Endodermal cell (in vitro differentiated cells): ENCODE measurements around the gene B4GALT5. TPM values are rescaled to one million over a fixed set of nuclear protein-coding genes. Genes with fewer than 3 reads are reported as not detected.
"Not testable (repeated sequence)": the region's sequence is repeated elsewhere in the genome, so short reads cannot be mapped to it uniquely, and the experiment has no call there.

ENCODE experiments used
- DNase-seq: peaks from one replicate; pipeline ENCODE4 v3.0.0-alpha.2; 2017
- H3K27ac ChIP-seq: 2 replicates; pipeline ENCODE4 v1.5.1; 2013; ENCODE audit warnings: mild to moderate bottlenecking, low read depth, low read length, moderate library complexity
- H3K27me3 ChIP-seq: 2 replicates; pipeline ENCODE4 v1.6.1; 2013; ENCODE audit warnings: mild to moderate bottlenecking, low read length, moderate library complexity; ENCODE audit not compliant: insufficient read depth, control insufficient read depth, poor library complexity, severe bottlenecking
- H3K36me3 ChIP-seq: 2 replicates; pipeline ENCODE4 v1.7.0; 2013; ENCODE audit warnings: mild to moderate bottlenecking, low read length, moderate library complexity; ENCODE audit not compliant: control insufficient read depth, insufficient read depth
- H3K4me1 ChIP-seq: one replicate; pipeline ENCODE4 v1.7.0; 2013; ENCODE audit warnings: low read length; ENCODE audit not compliant: control insufficient read depth, insufficient read depth
- H3K4me3 ChIP-seq: 2 replicates; pipeline ENCODE4 v1.5.1; 2013; ENCODE audit warnings: mild to moderate bottlenecking, low read length, moderate library complexity
- H3K9ac ChIP-seq: 2 replicates; pipeline ENCODE4 v1.6.1; 2013; ENCODE audit warnings: mild to moderate bottlenecking, low read length, moderate library complexity; ENCODE audit not compliant: poor library complexity, severe bottlenecking; ENCODE audit errors: extremely low read depth
- H3K9me3 ChIP-seq: 2 replicates; pipeline ENCODE4 v1.6.1; 2013; ENCODE audit warnings: mild to moderate bottlenecking, low read length, moderate library complexity; ENCODE audit not compliant: control insufficient read depth
- H3K27ac Mint-ChIP-seq: 2 replicates; pipeline ENCODE4 v1.8.0; 2020; ENCODE audit warnings: mixed read lengths
- H3K27me3 Mint-ChIP-seq: 2 replicates; pipeline ENCODE4 v1.8.0; 2021; ENCODE audit warnings: mild to moderate bottlenecking, mixed read lengths; ENCODE audit not compliant: insufficient read depth
- H3K36me3 Mint-ChIP-seq: 2 replicates; pipeline ENCODE4 v1.8.0; 2020; ENCODE audit warnings: low read depth, mixed read lengths
- H3K4me1 Mint-ChIP-seq: 2 replicates; pipeline ENCODE4 v1.8.0; 2020; ENCODE audit warnings: mixed read lengths
- H3K4me3 Mint-ChIP-seq: 2 replicates; pipeline ENCODE4 v1.8.0; 2020; ENCODE audit warnings: mild to moderate bottlenecking, moderate library complexity, mixed read lengths
- H3K9me3 Mint-ChIP-seq: 2 replicates; pipeline ENCODE4 v1.8.0; 2020; ENCODE audit warnings: mild to moderate bottlenecking, mixed read lengths
- WGBS, 2 experiments: methylation state at CpG; one replicate each; pipeline versions ENCODE4 v1.1.5 to v1.1.7; 2013; ENCODE audit warnings: missing lambda C conversion rate in 2 of 2, mixed read lengths in 1 of 2; ENCODE audit not compliant: insufficient coverage in 1 of 2, insufficient read length in 1 of 2; 5-methylcytosine and 5-hydroxymethylcytosine counted together
- total RNA-seq, 2 donors: library from RNA; stranded (reverse); fragmentation: NEBNext Ultra II Directional in 1 of 2; extraction: Animal tissue kit (Norgen Biotek cat#: 25700) in 1 of 2; gene quantifications; 2 replicates in 1 of 2; 3 replicates in 1 of 2; pipeline ENCODE4 v1.2.1, GENCODE V29; 2021
- TF ChIP-seq, protein P1 (sequence below): fragments of 200-600 bp; sonication (generic); conservative IDR thresholded peaks from 2 replicates; pipeline ENCODE4 v1.5.0; 2021; ENCODE audit warnings: antibody characterized with exemption, mild to moderate bottlenecking

B4GALT5 gene
- total RNA-seq, 2 donors from 2014 or later = 57.0 to 58.8 TPM

DNA sequence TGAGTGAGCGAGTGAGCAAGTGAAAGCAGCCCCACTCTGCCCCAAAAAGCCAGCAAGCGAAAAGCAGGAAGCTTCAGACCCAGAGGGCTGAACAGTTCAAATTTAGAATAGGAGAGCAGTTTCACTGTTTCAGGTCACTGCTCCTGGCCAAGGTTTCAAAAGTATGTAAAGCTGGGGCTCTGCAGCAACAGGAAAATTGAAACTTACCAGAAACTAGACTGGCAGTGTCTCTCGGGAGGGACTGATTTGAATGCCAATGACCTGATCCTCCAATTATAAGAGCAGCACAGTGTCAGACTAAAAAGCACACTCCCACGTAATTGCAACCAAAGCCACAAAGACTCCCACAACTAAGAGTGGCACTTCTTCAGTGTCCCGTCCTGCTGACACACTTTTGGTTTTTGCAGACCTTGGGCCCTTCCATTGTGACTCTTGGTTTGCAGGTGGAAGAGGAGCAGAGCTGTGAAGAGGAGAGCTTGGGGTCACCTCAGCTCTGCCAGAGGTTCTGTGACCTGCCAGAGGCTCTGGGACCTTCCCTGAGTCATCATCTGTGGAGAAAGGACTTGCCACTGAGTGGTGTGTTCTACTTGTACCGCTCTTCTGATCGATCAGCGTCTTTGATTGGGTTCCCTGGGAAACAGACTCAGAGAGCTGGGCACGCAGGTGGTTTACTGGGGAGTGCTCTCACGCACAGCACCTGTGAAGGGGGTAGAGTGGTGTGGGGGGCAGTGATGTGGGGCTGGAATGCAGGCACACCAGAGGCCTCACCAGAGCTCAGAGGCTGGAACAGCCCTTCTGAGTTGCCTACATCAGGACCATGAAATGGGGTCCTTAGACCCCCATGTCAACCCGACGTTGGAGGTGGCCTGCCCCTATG, 93.1 kb downstream of the B4GALT5 start:
- Histone ChIP-seq H3K4me3 (no peak overlapping the region), H3K4me1 (no peaks in the 10 kb centered on the region), H3K9me3 (no peaks in the 10 kb centered on the region), H3K27me3 (peaks cover 9% of the 10 kb centered on the region), H3K27ac (no peak overlapping the region), H3K9ac (no peak overlapping the region), H3K36me3 (no peaks in the 10 kb centered on the region)
- H3K27me3 Mint-ChIP-seq = peaks cover 7% of the 10 kb centered on the region
- no peak overlapping the region for H3K27ac Mint-ChIP-seq
- TF ChIP-seq, protein P1, sequence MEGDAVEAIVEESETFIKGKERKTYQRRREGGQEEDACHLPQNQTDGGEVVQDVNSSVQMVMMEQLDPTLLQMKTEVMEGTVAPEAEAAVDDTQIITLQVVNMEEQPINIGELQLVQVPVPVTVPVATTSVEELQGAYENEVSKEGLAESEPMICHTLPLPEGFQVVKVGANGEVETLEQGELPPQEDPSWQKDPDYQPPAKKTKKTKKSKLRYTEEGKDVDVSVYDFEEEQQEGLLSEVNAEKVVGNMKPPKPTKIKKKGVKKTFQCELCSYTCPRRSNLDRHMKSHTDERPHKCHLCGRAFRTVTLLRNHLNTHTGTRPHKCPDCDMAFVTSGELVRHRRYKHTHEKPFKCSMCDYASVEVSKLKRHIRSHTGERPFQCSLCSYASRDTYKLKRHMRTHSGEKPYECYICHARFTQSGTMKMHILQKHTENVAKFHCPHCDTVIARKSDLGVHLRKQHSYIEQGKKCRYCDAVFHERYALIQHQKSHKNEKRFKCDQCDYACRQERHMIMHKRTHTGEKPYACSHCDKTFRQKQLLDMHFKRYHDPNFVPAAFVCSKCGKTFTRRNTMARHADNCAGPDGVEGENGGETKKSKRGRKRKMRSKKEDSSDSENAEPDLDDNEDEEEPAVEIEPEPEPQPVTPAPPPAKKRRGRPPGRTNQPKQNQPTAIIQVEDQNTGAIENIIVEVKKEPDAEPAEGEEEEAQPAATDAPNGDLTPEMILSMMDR = no peak
- no peak for DNase-seq
- H3K4me3 Mint-ChIP-seq = no peak overlapping the region
- H3K36me3 Mint-ChIP-seq = no peaks in the 10 kb centered on the region
- H3K4me1 Mint-ChIP-seq = peaks cover 2% of the 10 kb centered on the region
- peaks cover 3% of the 10 kb centered on the region for H3K9me3 Mint-ChIP-seq
- WGBS, 2 experiments = 87 to 92% methylated on average over 10 to 12 of the region's 12 CpGs

DNA sequence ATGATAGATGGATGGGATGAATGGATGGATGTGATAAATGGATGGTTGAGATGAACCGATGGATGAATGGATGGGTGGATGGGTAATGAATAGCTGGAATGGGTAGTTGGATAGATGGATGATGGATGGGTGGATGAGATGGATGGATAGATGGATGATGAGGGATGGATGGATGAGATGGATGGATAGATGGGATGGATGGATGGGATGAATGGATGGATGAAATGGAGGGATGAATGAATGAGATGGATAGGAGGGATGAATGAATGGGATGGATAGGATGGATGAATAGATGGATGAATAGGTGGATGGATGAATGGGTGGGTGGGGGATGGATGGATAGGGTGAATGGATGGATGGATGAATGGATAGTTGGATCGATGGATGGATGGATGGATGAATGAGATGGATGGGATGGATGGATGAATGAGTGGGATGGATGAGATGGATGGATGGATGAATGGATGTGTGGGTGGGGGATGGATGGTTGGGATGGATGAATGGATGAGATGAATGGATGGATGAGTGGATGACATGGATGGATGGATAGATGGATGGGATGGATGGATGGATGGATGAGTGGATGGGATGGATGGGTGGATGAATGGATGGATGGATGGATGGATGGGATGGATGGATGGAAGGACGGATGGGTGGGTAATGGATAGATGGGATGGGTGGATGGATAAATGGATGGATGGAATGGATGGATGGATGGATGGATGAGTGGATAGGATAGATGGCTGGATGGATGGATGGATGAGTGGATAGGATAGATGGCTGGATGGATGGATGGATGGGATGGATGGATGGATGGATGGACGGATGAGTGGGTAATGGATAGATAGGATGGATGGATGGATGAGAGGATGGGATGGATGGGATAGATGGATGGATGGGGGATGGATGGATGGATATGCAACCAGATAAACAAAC, 94.3 kb downstream of the B4GALT5 start:
- TF ChIP-seq, protein P1 = no peak
- WGBS, 2 experiments = 86 to 96% methylated on average over 3 to 4 of the region's 4 CpGs

DNA sequence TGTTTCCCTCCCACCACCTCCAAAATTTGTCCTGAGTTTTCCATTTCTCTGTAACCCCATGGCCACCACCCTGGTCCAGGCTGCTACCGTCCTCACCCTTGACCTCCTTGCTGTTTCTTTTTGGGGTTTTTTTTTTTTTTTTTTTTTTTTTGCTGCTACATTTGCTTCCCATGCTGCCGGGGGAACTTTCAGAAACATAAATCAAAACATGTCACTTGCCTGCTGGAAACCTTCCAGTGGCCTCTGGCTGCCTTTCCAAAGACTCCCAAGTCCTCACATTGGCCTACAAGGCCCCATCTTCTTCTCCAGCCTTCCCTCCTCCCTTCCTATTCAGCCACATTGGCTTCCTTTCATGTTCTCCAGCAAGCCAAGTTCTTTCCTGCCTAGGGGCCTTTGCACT, 95.4 kb downstream of the B4GALT5 start:
- H3K9ac ChIP-seq = no peak overlapping the region
- Mint-ChIP-seq H3K9me3 (peaks cover 3% of the 10 kb centered on the region), H3K36me3 (no peaks in the 10 kb centered on the region), H3K4me3 (no peak overlapping the region), H3K27ac (no peak overlapping the region), H3K4me1 (no peaks in the 10 kb centered on the region), H3K27me3 (peaks cover 8% of the 10 kb centered on the region)
- H3K27ac ChIP-seq = no peak overlapping the region
- no peak overlapping the region for H3K4me3 ChIP-seq
- WGBS, 2 experiments = 83 to 98% methylated on average over 1 to 2 of the region's 2 CpGs
- H3K9me3 ChIP-seq = no peaks in the 10 kb centered on the region
- no peaks in the 10 kb centered on the region for H3K4me1 ChIP-seq
- peaks cover 9% of the 10 kb centered on the region for H3K27me3 ChIP-seq
- no peak for DNase-seq
- TF ChIP-seq, protein P1 = no peak
- no peaks in the 10 kb centered on the region for H3K36me3 ChIP-seq

More for the DNA sequence above, 94.3 kb downstream of the B4GALT5 start:
- no peaks in the 10 kb centered on the region for H3K9me3 ChIP-seq
- peaks cover 9% of the 10 kb centered on the region for H3K27me3 ChIP-seq
- DNase-seq = no peak
- no peaks in the 10 kb centered on the region for H3K36me3 Mint-ChIP-seq
- no peaks in the 10 kb centered on the region for H3K36me3 ChIP-seq
- H3K4me3 Mint-ChIP-seq = no peak overlapping the region
- peaks cover 3% of the 10 kb centered on the region for H3K9me3 Mint-ChIP-seq
- no peak overlapping the region for H3K4me3 ChIP-seq
- H3K27ac ChIP-seq = no peak overlapping the region
- H3K4me1 Mint-ChIP-seq = no peaks in the 10 kb centered on the region
- H3K9ac ChIP-seq = no peak overlapping the region
- H3K4me1 ChIP-seq = no peaks in the 10 kb centered on the region
- H3K27ac Mint-ChIP-seq = no peak overlapping the region
- H3K27me3 Mint-ChIP-seq = peaks cover 7% of the 10 kb centered on the region

DNA sequence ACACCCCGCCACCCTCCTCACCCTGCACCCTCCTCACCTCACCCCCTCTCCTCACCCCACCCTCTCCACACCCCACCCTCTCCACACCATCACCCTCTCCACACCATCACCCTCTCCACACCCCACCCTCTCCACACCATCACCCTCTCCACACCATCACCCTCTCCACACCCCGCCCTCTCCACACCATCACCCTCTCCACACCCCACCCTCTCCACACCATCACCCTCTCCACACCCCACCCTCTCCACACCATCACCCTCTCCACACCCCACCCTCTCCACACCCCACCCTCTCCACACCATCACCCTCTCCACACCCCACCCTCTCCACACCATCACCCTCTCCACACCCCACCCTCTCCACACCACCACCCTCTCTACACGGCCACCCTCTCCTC, 96.3 kb downstream of the B4GALT5 start:
- H3K9me3 Mint-ChIP-seq, H3K4me3 ChIP-seq, H3K36me3 ChIP-seq, H3K27me3 ChIP-seq, H3K4me1 ChIP-seq, H3K4me3 Mint-ChIP-seq, H3K27ac ChIP-seq, H3K4me1 Mint-ChIP-seq, DNase-seq, H3K9ac ChIP-seq, H3K36me3 Mint-ChIP-seq, H3K27ac Mint-ChIP-seq, H3K9me3 ChIP-seq: not testable (repeated sequence)
- WGBS, 2 experiments = 95% methylated on average over 1 of the region's 3 CpGs; no CpG with 5 or more reads in 1 of the 2 experiments
- peaks cover 10% of the 10 kb centered on the region for H3K27me3 Mint-ChIP-seq
